AG04450 (cell line): ENCODE measurements around the gene IFITM1. TPM values are rescaled to one million over a fixed set of nuclear protein-coding genes. Genes with fewer than 3 reads are reported as not detected.

Experiments used
- CTCF ChIA-PET: fragments of 300-600, 350-600 bp; formaldehyde crosslinking; extraction: SDS; loops from one replicate; lab custom pipeline; 2022; ENCODE audit warnings: antibody characterized with exemption, inconsistent platforms; lab: Charles Lee
- POLR2A ChIA-PET: fragments of 350-600 bp; formaldehyde crosslinking; extraction: SDS; loops from one replicate; lab custom pipeline; 2021; ENCODE audit warnings: antibody characterized with exemption, inconsistent platforms; lab: Yijun Ruan, JAX
- DNase-seq: peaks from one replicate; pipeline ENCODE4 v3.0.0-alpha.2; 2011; ENCODE audit warnings: low read depth, low spot score
- H3K27ac ChIP-seq: one replicate; pipeline ENCODE4 v1.5.1; 2012; ENCODE audit warnings: low read depth, low read length, control low read depth
- H3K27me3 ChIP-seq: one replicate; pipeline ENCODE4 v1.6.0; 2012; ENCODE audit warnings: low read length; ENCODE audit not compliant: control insufficient read depth, insufficient read depth
- H3K4me3 ChIP-seq: 2 replicates; pipeline ENCODE4 v1.5.1; 2011; ENCODE audit warnings: mild to moderate bottlenecking, low read depth, low read length, control low read depth
- H3K9me3 ChIP-seq: 2 replicates; pipeline ENCODE4 v1.5.1; 2012; ENCODE audit warnings: low read length; ENCODE audit not compliant: control insufficient read depth, insufficient read depth
- polyA plus RNA-seq: library from polyadenylated mRNA; depleted of rRNA; stranded (reverse); fragments of >200 nt; gene quantifications from 2 replicates; pipeline ENCODE4 v1.2.3, GENCODE V29; 2011
- TF ChIP-seq, protein P1 (sequence below): IDR thresholded peaks from 2 replicates; pipeline ENCODE4 v1.5.1; 2011; ENCODE audit warnings: low read depth, low read length, control low read depth, inconsistent platforms

IFITM1 gene
- polyA plus RNA-seq, 1 experiment = 62.1 TPM

DNA sequence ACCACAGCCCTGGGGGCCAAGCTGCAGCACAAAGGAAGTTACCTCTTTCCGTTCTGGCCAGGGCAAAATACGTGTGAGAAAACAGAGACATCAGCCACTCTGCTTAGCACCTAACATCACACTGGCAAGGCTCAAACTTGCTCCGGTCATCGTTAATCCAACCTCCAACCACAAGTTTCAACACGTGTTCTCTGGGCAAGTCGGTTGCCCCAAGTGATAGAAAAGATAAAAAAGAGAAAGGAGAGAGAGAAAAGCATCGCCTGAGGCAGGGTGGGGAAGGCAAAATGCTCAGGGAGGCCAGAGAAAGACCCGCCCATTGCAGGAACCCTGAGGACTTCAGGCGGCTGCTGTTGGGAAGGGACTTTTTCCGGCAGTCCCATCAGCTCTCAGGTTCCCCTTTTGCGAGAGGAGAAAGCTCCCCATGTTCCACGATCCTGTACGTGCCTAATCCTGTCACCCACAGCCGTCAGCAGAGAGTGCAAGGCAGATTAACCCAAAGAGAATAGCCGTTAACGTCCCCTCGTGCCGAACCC lies 36.9 kb downstream of the IFITM1 start:
- POLR2A ChIA-PET = no interaction called here

DNA sequence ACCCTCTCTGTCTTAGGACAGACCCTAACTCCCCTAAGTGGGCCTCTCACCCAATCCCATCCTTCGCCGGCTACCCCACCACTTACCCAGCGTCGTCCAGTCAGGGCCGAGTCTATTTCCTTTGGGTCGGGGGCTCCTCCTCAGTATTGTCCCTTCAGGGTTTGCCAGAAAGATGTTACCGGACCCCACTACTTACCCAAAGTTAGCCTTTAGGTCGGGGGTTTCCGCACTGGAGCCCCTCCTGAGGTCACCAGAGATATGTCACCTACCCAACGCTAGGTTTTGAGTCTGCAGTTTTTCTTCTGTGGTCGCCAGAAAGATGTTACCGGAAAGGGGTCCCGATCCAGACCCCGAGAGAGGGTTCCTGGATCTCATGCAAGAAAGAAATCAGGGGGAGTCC lies 37.6 kb downstream of the IFITM1 start:
- H3K27ac ChIP-seq = no peak overlapping the region
- H3K4me3 ChIP-seq = no peak overlapping the region
- CTCF ChIA-PET = no interaction called here
- no peak for DNase-seq
- no peaks in the 10 kb centered on the region for H3K27me3 ChIP-seq
- POLR2A ChIA-PET = no interaction called here
- TF ChIP-seq, protein P1, sequence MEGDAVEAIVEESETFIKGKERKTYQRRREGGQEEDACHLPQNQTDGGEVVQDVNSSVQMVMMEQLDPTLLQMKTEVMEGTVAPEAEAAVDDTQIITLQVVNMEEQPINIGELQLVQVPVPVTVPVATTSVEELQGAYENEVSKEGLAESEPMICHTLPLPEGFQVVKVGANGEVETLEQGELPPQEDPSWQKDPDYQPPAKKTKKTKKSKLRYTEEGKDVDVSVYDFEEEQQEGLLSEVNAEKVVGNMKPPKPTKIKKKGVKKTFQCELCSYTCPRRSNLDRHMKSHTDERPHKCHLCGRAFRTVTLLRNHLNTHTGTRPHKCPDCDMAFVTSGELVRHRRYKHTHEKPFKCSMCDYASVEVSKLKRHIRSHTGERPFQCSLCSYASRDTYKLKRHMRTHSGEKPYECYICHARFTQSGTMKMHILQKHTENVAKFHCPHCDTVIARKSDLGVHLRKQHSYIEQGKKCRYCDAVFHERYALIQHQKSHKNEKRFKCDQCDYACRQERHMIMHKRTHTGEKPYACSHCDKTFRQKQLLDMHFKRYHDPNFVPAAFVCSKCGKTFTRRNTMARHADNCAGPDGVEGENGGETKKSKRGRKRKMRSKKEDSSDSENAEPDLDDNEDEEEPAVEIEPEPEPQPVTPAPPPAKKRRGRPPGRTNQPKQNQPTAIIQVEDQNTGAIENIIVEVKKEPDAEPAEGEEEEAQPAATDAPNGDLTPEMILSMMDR = no peak
- no peaks in the 10 kb centered on the region; the same call in 1 of the 2 replicates for H3K9me3 ChIP-seq

More for the DNA sequence above, 36.9 kb downstream of the IFITM1 start:
- H3K9me3 ChIP-seq = no peaks in the 10 kb centered on the region; the same call in 1 of the 2 replicates
- H3K4me3 ChIP-seq = no peak overlapping the region
- TF ChIP-seq, protein P1 = no peak
- no peak overlapping the region for H3K27ac ChIP-seq
- no peaks in the 10 kb centered on the region for H3K27me3 ChIP-seq
- CTCF ChIA-PET = no interaction called here
- DNase-seq = no peak

DNA sequence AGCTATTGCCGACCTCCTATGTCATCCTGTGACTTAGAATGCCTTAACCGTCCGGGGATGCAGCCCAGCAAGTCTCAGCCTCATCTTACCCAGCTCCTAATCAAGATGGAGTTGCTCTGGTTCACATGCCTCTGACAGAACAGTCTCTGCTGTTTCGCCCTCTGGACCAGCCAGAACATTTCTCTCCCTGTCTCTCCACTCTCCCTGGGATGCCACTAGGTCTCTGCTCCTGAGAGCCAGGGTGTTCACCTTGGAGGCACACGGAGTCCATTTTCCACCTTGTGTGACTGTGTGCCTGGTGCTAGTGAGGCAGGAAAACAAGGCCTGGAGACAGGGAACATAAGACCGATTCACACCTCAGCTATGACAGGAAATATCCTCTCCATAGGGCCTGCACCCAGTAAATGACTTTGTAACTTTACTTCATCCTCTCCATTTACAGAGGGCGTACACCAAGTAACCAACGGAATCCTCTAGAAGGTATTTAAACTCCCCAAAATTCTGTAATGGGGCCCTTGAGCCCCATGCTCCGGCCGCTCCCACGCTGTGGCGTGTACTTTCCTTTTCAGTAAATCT lies 38.7 kb downstream of the IFITM1 start:
- Histone ChIP-seq H3K27ac (no peak overlapping the region), H3K4me3 (no peak overlapping the region), H3K9me3 (no peaks in the 10 kb centered on the region; the same call in 1 of the 2 replicates), H3K27me3 (no peaks in the 10 kb centered on the region)
- POLR2A ChIA-PET = no interaction called here
- CTCF ChIA-PET = no interaction called here
- TF ChIP-seq, protein P1 = no peak
- DNase-seq = no peak

DNA sequence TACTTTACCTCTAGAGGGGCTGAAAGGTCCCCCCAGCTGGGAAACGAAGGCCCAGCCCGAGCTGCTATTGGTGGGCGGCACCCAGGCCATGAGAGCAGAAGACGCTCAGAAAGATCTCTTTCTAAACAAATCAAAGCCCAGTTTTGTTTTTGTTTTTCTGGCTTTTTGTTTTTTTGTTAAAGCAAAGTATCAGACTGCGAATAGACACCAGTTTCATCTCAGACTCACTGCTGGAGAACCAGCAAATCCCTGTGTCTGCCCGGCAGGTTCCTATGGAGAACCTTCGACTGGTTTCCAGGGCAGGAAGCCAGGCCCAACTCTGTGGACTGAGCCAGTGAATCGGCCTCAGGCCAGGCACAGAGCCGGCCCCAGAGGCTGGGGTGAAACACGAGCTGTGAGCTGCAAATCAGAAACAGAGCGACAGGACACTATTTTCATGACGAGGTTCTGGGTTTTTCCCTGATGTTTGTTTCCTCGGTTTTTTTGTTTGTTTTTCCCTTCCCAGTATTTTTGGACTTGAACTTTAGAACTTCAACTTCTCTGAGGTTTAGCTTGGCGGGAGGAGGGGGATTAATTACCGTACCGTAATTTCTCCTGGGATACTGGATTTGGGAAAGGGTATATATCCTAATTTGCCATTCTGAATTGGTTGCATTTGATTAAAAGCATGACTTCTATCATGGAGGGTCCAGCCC lies 39.5 kb downstream of the IFITM1 start:
- POLR2A ChIA-PET = no interaction called here
- TF ChIP-seq, protein P1 = no peak
- peak overlapping the region; percentile 75 for H3K27ac ChIP-seq
- H3K4me3 ChIP-seq = no peak overlapping the region
- no peaks in the 10 kb centered on the region for H3K27me3 ChIP-seq
- peak; percentile 63 for DNase-seq
- CTCF ChIA-PET = no interaction called here
- no peaks in the 10 kb centered on the region; the same call in 1 of the 2 replicates for H3K9me3 ChIP-seq
